DOHH2 (cell line): Measurements from ENCODE around the gene GAS7.

Experiments
- CTCF ChIP-seq: fragments of 200-600 bp; sonication (generic); IDR thresholded peaks from one replicate; pipeline ENCODE4 v1.5.1; 2014; ENCODE audit warnings: antibody characterized with exemption, mild to moderate bottlenecking, low read depth, low read length; ENCODE audit not compliant: poor library complexity, severe bottlenecking
- EZH2phosphoT487 ChIP-seq: fragments of 200-600 bp; sonication (generic); IDR thresholded peaks from 2 replicates; pipeline ENCODE4 v1.6.1; 2017; ENCODE audit warnings: borderline replicate concordance, mild to moderate bottlenecking, antibody characterized with exemption, low read length, moderate library complexity, mixed read lengths

- TF ChIP-seq CTCF (no peak), EZH2phosphoT487 (no peak)
Measured at GRCh38 chr17:9865586-9865985, 332.8 kb downstream of the GAS7 start.
